Body of pancreas (tissue), 4 donors: ENCODE measurements around the gene NECTIN3. TPM values are rescaled to one million over a fixed set of nuclear protein-coding genes. Genes with fewer than 3 reads are reported as not detected.

Experiments
- ATAC-seq: fragments of 150-250 bp; one replicate; pipeline ENCODE4 v1.9.1; 2016
- DNase-seq, 4 donors: peaks; one replicate each; pipeline ENCODE4 v3.0.0-alpha.2; 2019
- H3K27ac ChIP-seq, 4 donors: fragments of 200-600 bp; sonication (generic); 1 replicate in 3 of 4; 2 replicates in 1 of 4; pipeline versions ENCODE4 v1.5.1 to v1.6.1; 2016 to 2019; ENCODE audit warnings: mild to moderate bottlenecking in 1 of 4, mixed read lengths in 1 of 4, moderate library complexity in 1 of 4
- H3K27me3 ChIP-seq, 2 donors: fragments of 200-600 bp; sonication (generic); one replicate each; pipeline ENCODE4 v1.6.0; 2016; ENCODE audit warnings: mild to moderate bottlenecking in 1 of 2
- H3K36me3 ChIP-seq, 2 donors: fragments of 200-600 bp; sonication (generic); replicated peaks in 1 of 2; 2 replicates each; pipeline ENCODE4 v1.5.1; 2016; ENCODE audit warnings: low read depth in 2 of 2; ENCODE audit not compliant: insufficient read depth in 1 of 2
- H3K4me1 ChIP-seq: fragments of 200-600 bp; sonication (generic); one replicate; pipeline ENCODE4 v1.6.0; 2016
- H3K4me3 ChIP-seq, 2 donors: fragments of 200-600 bp; sonication (generic); 1 replicate in 1 of 2; 2 replicates in 1 of 2; pipeline ENCODE4 v1.5.1; 2016 to 2019
- H3K9me3 ChIP-seq, 3 donors: fragments of 200-600 bp; sonication (generic); 1 replicate in 2 of 3; 2 replicates in 1 of 3; pipeline ENCODE4 v1.5.1; 2016
- POLR2A ChIP-seq, 3 donors: fragments of 450-650 bp; IDR thresholded peaks; one replicate each; pipeline ENCODE4 v1.6.1; 2016; ENCODE audit warnings: antibody characterized with exemption in 3 of 3, mild to moderate bottlenecking in 2 of 3
- WGBS, 2 donors: methylation state at CpG; one replicate each; pipeline ENCODE4 v1.1.5; 2017; 5-methylcytosine and 5-hydroxymethylcytosine counted together
- intact Hi-C: fragments of 100-400 bp; cut with DNase I; formaldehyde crosslinking; loops from one replicate; pipeline ENCODE4 v1.15.1; 2023
- total RNA-seq, 2 donors: library from RNA; depleted of rRNA; stranded (reverse); fragments of >200 nt; gene quantifications; one replicate each; pipeline ENCODE4 v1.1.0, GENCODE V29; 2016
- TF ChIP-seq, protein P1 (sequence below), 7 experiments: fragments of 450-650 bp in 4 of 7; fragments of 200-600 bp in 3 of 7; sonication (generic) in 3 of 7; IDR thresholded peaks; one replicate each; pipeline ENCODE4 v1.5.1; 2016 to 2019; ENCODE audit warnings: antibody characterized with exemption in 7 of 7

Gene NECTIN3
- total RNA-seq, 2 donors from 2014 or later: 7.6 to 9.1 TPM

DNA sequence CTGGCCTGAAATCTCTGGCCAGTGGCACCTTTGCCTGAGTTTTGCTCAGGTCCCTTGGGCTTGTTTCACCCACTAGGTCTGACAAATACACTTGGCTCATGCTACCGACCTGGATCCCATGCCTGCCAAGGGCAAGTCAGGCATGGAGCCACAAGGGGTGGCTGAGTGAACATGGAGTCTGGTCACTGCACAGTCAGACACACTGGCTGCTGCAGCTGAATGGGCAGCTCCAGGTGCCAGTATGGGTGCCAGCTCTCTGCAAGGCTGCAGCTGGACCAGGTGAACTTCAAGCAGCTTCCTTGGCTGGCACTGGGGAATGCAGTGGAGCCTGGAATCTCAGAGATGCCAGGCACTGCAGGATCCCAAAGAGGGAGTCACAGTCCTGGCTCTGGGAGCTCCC, 170.3 kb downstream of the NECTIN3 start:
- Histone ChIP-seq H3K4me1 (no peaks in the 10 kb centered on the region), H3K27me3 (no peaks in the 10 kb centered on the region), H3K9me3 (peaks cover 0 to 7% (median 0%) of the 10 kb centered on the region in 3 donors), H3K27ac (no peak overlapping the region), H3K4me3 (no peak overlapping the region), H3K36me3 (no peaks in the 10 kb centered on the region)
- ATAC-seq (no peak), DNase-seq (no peak)
- TF ChIP-seq, protein P1, sequence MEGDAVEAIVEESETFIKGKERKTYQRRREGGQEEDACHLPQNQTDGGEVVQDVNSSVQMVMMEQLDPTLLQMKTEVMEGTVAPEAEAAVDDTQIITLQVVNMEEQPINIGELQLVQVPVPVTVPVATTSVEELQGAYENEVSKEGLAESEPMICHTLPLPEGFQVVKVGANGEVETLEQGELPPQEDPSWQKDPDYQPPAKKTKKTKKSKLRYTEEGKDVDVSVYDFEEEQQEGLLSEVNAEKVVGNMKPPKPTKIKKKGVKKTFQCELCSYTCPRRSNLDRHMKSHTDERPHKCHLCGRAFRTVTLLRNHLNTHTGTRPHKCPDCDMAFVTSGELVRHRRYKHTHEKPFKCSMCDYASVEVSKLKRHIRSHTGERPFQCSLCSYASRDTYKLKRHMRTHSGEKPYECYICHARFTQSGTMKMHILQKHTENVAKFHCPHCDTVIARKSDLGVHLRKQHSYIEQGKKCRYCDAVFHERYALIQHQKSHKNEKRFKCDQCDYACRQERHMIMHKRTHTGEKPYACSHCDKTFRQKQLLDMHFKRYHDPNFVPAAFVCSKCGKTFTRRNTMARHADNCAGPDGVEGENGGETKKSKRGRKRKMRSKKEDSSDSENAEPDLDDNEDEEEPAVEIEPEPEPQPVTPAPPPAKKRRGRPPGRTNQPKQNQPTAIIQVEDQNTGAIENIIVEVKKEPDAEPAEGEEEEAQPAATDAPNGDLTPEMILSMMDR (IDR thresholded peaks at IDR 0.05): no peak
- TF ChIP-seq POLR2A (IDR thresholded peaks at IDR 0.05): no peak
- intact Hi-C loops: no loop called here
- 55 to 78% methylated on average over 1 of the region's 1 CpG for WGBS, 2 donors
